HepG2 (cell line): ENCODE data around the gene CPPED1. TPM values are rescaled to one million over a fixed set of nuclear protein-coding genes. Genes with fewer than 3 reads are reported as not detected.

Experiments used
- ELF1 ChIP-seq: sonication (generic); formaldehyde crosslinking; IDR thresholded peaks from 2 replicates; pipeline ENCODE4 v1.4.0; 2020; ENCODE audit warnings: missing genetic modification reagents
- ELF4 ChIP-seq: sonication (generic); formaldehyde crosslinking; IDR thresholded peaks from 2 replicates; pipeline ENCODE4 v1.5.0; 2020; ENCODE audit warnings: missing genetic modification reagents, mild to moderate bottlenecking, moderate library complexity, borderline replicate concordance
- ETV6 ChIP-seq: sonication (generic); formaldehyde crosslinking; conservative IDR thresholded peaks from 2 replicates; pipeline ENCODE4 v1.4.0; 2020; ENCODE audit warnings: missing genetic modification reagents
- HNRNPK ChIP-seq: fragments of 200-400 bp; formaldehyde crosslinking; IDR thresholded peaks from 2 replicates; pipeline ENCODE4 v1.6.1; 2018; ENCODE audit warnings: low read length, low read depth, moderate library complexity, mild to moderate bottlenecking; ENCODE audit not compliant: poor library complexity, severe bottlenecking
- MYC ChIP-seq: sonication (generic); formaldehyde crosslinking; IDR thresholded peaks from 2 replicates; pipeline ENCODE4 v1.9.0; 2021; ENCODE audit warnings: missing genetic modification reagents, borderline replicate concordance
- NR2F6 ChIP-seq, 2 experiments: IDR thresholded peaks; 2 replicates each; pipeline ENCODE4 v1.6.1; 2016; ENCODE audit warnings: antibody characterized with exemption in 1 of 2, mild to moderate bottlenecking in 1 of 2
- SATB2 ChIP-seq: sonication (generic); formaldehyde crosslinking; IDR thresholded peaks from 2 replicates; pipeline ENCODE4 v1.5.0; 2020; ENCODE audit warnings: missing genetic modification reagents
- SOX5 ChIP-seq: IDR thresholded peaks from 2 replicates; pipeline ENCODE4 v1.6.1; 2016; ENCODE audit warnings: borderline replicate concordance
- ZNF263 ChIP-seq: sonication (generic); formaldehyde crosslinking; IDR thresholded peaks from 2 replicates; pipeline ENCODE4 v1.4.0; 2020; ENCODE audit warnings: missing genetic modification reagents
- ZNF264 ChIP-seq: sonication (generic); formaldehyde crosslinking; IDR thresholded peaks from 2 replicates; pipeline ENCODE4 v1.4.0; 2020; ENCODE audit warnings: missing genetic modification reagents
- ZNF317 ChIP-seq: sonication (generic); formaldehyde crosslinking; IDR thresholded peaks from 2 replicates; pipeline ENCODE4 v1.5.0; 2020; ENCODE audit warnings: mild to moderate bottlenecking, missing genetic modification reagents
- ZNF34 ChIP-seq: sonication (generic); formaldehyde crosslinking; IDR thresholded peaks from 2 replicates; pipeline ENCODE4 v1.4.0; 2020; ENCODE audit warnings: mild to moderate bottlenecking, missing genetic modification reagents, borderline replicate concordance
- ZNF484 ChIP-seq: sonication (generic); formaldehyde crosslinking; IDR thresholded peaks from 2 replicates; pipeline ENCODE4 v1.5.1; 2020; ENCODE audit warnings: mild to moderate bottlenecking, low read depth, missing genetic modification reagents, borderline replicate concordance
- ZNF605 ChIP-seq: sonication (generic); formaldehyde crosslinking; IDR thresholded peaks from 2 replicates; pipeline ENCODE4 v1.8.0; 2022; ENCODE audit warnings: mild to moderate bottlenecking, missing genetic modification reagents
- ZNF615 ChIP-seq: sonication (generic); formaldehyde crosslinking; IDR thresholded peaks from 2 replicates; pipeline ENCODE4 v1.5.0; 2020; ENCODE audit warnings: mild to moderate bottlenecking, missing genetic modification reagents, borderline replicate concordance
- ZNF660 ChIP-seq: sonication (generic); formaldehyde crosslinking; IDR thresholded peaks from 2 replicates; pipeline ENCODE4 v1.5.1; 2020; ENCODE audit warnings: mild to moderate bottlenecking, low read depth, missing genetic modification reagents, borderline replicate concordance
- ZNF691 ChIP-seq: sonication (generic); formaldehyde crosslinking; IDR thresholded peaks from 2 replicates; pipeline ENCODE4 v1.4.0; 2020; ENCODE audit warnings: missing genetic modification reagents, low read depth, mild to moderate bottlenecking, borderline replicate concordance
- polyA plus RNA-seq, 8 experiments: library from polyadenylated mRNA; depleted of rRNA in 3 of 8; stranded (reverse) in 7 of 8; unstranded in 1 of 8; fragments of >200 nt; fragmentation: Illumina TruSeq in 4 of 8; extraction: Trizol in 4 of 8; gene quantifications; 2 replicates each; pipeline versions ENCODE4 v1.2.1 to v1.2.3, GENCODE V29; 2011 to 2016; ENCODE audit warnings: low read depth in 4 of 8, missing spikeins in 1 of 8, mixed read lengths in 1 of 8; ENCODE audit not compliant: insufficient read depth in 1 of 8
- total RNA-seq, 5 experiments: library from RNA; depleted of rRNA; stranded (reverse); fragments of >200 nt; fragmentation: Illumina TruSeq; extraction: Trizol; gene quantifications; 2 replicates each; pipeline ENCODE4 v1.2.3, GENCODE V29; 2016; ENCODE audit warnings: low read depth in 1 of 5
- TF ChIP-seq, protein P1 (sequence below): IDR thresholded peaks from 2 replicates; pipeline ENCODE4 v1.6.1; 2012; ENCODE audit warnings: low read length, improper control_type of control experiment
- TF ChIP-seq, protein P2 (sequence below), 2 experiments: sonication (generic) in 1 of 2; formaldehyde crosslinking in 1 of 2; IDR thresholded peaks; 2 replicates each; pipeline versions ENCODE4 v1.4.0 to v1.6.1; 2016 to 2020; ENCODE audit warnings: borderline replicate concordance in 1 of 2, low read depth in 1 of 2, mild to moderate bottlenecking in 1 of 2, missing genetic modification reagents in 1 of 2

The CPPED1 gene
- total and polyA plus RNA-seq, 2 of the 13 experiments (the other 11 are each of a cell fraction or from before 2014, with no cell fraction given), result 66.6 to 71.3 TPM

GRCh38 chr16:12613131-12613991 is 190.3 kb downstream of the CPPED1 start (continued):
- TF ChIP-seq HNRNPK, result peak; percentile 56
- no peak for TF ChIP-seq ETV6 (CRISPR knock-in tag)
- TF ChIP-seq ZNF605 (CRISPR knock-in tag), result no peak
- peak; percentile 39; the same call in 1 of the 2 replicates for TF ChIP-seq ELF4 (CRISPR knock-in tag)
- peak; percentile 35; the same call in 1 of the 2 replicates for TF ChIP-seq MYC (CRISPR knock-in tag)
- TF ChIP-seq ZNF263 (CRISPR knock-in tag), result 0 out of 2 replicates have a peak, but pooled peaks have one; percentile 5
- peak; percentile 96 for TF ChIP-seq NR2F6 (IDR thresholded peaks at IDR 0.05)
- peak; percentile 96 for TF ChIP-seq NR2F6 (CRISPR knock-in tag; IDR thresholded peaks at IDR 0.05)
- 0 out of 2 replicates have a peak, but pooled peaks have one; percentile 1 for TF ChIP-seq SATB2
- no peak for TF ChIP-seq ZNF660 (CRISPR knock-in tag)
- TF ChIP-seq SOX5 (CRISPR knock-in tag), result peak; percentile 92
- TF ChIP-seq ZNF691, result peak; percentile 83; the same call in 1 of the 2 replicates
- peak; percentile 63; the same call in 1 of the 2 replicates for TF ChIP-seq ZNF34 (CRISPR knock-in tag)
- no peak for TF ChIP-seq ZNF484 (CRISPR knock-in tag)
- TF ChIP-seq ZNF615, result no peak
- no peak for TF ChIP-seq ZNF264
- TF ChIP-seq, protein P1, sequence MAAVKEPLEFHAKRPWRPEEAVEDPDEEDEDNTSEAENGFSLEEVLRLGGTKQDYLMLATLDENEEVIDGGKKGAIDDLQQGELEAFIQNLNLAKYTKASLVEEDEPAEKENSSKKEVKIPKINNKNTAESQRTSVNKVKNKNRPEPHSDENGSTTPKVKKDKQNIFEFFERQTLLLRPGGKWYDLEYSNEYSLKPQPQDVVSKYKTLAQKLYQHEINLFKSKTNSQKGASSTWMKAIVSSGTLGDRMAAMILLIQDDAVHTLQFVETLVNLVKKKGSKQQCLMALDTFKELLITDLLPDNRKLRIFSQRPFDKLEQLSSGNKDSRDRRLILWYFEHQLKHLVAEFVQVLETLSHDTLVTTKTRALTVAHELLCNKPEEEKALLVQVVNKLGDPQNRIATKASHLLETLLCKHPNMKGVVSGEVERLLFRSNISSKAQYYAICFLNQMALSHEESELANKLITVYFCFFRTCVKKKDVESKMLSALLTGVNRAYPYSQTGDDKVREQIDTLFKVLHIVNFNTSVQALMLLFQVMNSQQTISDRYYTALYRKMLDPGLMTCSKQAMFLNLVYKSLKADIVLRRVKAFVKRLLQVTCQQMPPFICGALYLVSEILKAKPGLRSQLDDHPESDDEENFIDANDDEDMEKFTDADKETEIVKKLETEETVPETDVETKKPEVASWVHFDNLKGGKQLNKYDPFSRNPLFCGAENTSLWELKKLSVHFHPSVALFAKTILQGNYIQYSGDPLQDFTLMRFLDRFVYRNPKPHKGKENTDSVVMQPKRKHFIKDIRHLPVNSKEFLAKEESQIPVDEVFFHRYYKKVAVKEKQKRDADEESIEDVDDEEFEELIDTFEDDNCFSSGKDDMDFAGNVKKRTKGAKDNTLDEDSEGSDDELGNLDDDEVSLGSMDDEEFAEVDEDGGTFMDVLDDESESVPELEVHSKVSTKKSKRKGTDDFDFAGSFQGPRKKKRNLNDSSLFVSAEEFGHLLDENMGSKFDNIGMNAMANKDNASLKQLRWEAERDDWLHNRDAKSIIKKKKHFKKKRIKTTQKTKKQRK, result 0 out of 2 replicates have a peak, but pooled peaks have one; percentile 2
- TF ChIP-seq, protein P2, sequence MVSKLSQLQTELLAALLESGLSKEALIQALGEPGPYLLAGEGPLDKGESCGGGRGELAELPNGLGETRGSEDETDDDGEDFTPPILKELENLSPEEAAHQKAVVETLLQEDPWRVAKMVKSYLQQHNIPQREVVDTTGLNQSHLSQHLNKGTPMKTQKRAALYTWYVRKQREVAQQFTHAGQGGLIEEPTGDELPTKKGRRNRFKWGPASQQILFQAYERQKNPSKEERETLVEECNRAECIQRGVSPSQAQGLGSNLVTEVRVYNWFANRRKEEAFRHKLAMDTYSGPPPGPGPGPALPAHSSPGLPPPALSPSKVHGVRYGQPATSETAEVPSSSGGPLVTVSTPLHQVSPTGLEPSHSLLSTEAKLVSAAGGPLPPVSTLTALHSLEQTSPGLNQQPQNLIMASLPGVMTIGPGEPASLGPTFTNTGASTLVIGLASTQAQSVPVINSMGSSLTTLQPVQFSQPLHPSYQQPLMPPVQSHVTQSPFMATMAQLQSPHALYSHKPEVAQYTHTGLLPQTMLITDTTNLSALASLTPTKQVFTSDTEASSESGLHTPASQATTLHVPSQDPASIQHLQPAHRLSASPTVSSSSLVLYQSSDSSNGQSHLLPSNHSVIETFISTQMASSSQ (IDR thresholded peaks at IDR 0.05; ENCODE audit: low read depth), result peak; percentile 100
- TF ChIP-seq, protein P2 (CRISPR knock-in tag; IDR thresholded peaks at IDR 0.05; ENCODE audit: borderline replicate concordance), result peak; percentile 100
- TF ChIP-seq ZNF317 (CRISPR knock-in tag), result 0 out of 2 replicates have a peak, but pooled peaks have one; percentile 70
- no peak for TF ChIP-seq ELF1 (CRISPR knock-in tag)
